Fibroblast of upper back skin (primary cell): ENCODE results near the gene CHAT.
A peak's percentile ranks its signal among the peaks of the same experiment; 100 is the strongest.

Experiments used
- DNase-seq: peaks from one replicate; pipeline ENCODE4 v3.0.0-alpha.2; 2013

The CHAT gene

DNA sequence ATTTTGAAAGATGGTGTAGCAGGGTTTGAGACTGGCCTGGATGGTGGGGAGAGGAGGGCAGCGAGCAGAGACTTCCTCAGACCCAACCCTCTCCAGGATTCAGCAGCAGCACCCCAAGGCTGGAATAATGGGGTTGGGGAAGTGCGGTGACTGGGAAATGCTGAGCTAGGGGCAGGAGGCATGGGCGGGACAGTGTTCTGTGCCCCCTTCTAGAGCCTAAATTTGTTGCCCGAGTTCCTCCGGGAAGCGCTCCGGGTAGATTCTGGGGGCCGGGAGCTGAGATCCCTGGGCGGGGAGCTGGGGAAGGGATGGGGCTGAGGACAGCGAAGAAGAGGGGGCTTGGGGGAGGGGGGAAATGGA lies at the start of gene CHAT:
TSS of gene CHAT (plus strand) at position 156 of the 360 bp plus-strand sequence. CDS start at position 309, 153 bp downstream.
- DNase-seq = no peak

DNA sequence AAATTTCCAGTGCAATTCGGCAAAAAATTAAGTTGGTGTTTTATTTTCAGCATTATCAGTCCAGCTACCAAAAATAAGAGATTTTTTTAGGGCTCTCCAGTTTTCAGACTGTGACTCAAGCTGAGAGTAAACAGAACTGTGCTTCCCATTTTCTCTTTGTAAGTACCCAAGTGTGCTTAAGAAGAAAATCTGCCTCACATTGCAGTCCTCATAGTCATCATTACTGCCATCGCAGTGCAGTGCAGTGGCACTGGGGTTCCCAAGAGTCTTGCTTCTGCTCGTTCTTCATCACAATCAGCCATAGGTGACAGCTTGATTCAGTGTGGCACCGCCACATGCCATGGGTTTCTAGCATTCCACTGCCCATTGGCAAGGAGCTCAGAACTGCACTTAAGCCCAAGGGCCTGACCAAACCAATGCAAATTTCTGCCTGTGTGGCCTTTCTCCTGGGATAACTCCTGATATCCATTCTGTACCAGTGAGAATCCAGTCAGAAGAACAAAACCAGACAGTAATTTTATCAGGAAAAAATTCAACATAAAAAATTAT lies 49.3 kb upstream of the CHAT start:
- no peak for DNase-seq

GRCh38 chr10:49567810-49568209 lies 46.0 kb upstream of the CHAT start:
- no peak for DNase-seq

DNA sequence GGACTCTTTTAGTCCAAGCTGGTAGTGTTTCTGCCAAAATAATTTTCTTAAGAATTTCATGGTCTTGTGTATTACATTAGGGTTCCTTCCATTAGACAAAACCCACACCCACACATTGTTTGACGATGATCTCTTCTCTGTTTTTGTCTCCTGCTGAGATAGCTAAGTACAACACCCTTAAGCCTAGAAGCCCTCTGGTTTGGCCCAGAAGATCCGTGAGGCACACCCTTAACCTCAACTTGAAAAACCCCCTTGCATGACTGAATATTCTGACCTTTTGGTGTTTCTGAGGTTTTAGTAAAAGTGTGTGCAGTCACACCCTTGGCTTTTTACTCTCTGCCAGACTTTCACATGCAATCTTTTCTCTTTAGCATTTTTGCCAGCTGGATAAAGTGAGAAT lies 45.6 kb upstream of the CHAT start:
- DNase-seq = peak; percentile 79

GRCh38 chr10:49569031-49569631 lies 44.7 kb upstream of the CHAT start:
- DNase-seq = peak; percentile 56

DNA sequence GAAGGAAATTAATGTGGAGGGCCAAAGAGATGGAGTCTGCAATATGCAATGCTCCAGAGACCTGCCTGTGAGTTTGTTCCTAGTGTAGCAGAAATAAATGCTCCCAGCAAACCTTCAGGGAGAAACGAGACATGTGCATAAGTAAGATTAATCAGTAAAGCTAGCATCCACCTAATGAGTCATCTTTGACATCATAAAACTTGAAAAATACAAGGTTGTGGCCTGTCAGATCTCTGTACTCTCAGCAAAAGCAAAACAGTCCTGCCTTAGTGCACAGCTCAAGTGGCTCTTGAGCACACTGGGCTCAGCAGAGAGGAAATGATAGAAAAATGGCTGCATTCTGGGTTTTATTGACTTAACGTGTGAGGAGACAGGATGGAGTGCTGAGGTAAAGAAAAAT lies 42.4 kb upstream of the CHAT start:
- DNase-seq = no peak

- no peak for DNase-seq
Measured at GRCh38 chr10:49572594-49573114, 41.2 kb upstream of the CHAT start.

GRCh38 chr10:49575489-49576072 lies 38.3 kb upstream of the CHAT start:
- no peak for DNase-seq

DNA sequence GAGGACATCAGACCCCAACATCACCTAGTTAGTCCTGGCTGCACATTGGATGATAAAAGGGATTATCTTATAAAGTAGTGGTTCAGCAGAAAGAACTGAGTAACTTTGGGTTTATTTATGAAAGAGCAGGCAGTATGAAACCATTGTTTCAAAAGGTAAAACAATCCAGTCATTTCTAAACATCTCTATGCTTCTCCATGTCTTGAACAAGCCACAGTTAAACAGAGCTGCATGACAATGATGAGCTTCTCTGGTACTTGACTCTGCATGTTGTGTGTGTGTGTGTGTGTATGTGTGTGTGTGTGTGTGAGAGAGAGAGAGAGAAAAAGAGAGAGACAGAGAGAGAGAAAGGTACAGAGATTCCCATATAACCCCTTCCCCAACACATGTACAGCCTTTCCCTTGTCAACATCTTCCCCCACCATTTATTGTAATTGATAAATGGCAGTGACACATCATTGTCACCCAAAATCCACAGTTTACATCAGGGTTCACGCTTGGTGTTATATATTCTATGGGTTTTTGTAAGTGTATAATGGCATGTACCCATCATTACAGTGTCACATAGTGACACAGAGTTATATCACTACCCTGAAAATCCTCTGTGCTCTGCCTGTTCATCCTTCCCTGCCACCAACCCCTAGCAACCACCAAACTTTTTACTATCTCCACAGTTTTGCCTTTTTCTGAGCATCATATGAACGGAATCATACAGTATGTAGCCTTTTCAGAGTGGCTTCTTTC lies 36.5 kb upstream of the CHAT start:
- no peak for DNase-seq

GRCh38 chr10:49578392-49578791 lies 35.4 kb upstream of the CHAT start:
- no peak for DNase-seq

DNA sequence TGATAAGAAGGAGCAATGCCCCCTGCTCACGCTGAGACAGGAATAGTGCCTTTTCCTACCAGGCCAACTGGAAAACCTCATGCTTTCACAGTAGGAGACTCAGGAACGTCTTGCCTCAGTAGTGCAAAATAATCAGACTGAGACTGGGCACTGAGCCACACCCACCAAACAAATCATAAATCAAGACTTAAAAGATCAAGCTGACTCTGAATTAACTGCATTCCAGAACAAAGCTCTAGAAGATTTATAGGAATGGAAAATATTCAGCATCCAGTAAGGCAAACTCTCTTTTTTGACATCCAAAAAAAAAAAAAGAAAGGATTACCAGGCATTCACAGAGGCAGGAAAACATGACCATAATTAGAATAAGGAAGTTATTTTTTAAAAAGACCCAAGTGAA lies 34.2 kb upstream of the CHAT start:
- peak; percentile 69 for DNase-seq

DNA sequence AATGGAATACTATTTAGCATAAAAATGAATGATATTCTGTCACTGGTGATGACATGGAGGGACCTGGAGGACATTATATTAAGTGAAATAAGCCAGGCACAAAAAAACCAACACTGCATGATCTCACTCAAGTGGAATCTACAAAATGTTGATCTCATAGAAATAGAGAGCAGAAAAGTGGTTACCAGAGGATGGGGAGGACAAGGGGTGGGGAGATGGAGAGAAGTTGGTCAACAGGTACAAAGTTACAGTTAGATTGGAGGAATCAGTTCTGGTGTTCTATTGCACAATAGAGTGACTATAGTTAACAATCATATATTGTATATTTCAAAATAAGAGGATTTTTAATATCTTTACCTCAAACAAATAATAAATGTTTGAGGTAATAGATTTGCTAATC lies 28.4 kb upstream of the CHAT start:
- DNase-seq = peak; percentile 13

DNA sequence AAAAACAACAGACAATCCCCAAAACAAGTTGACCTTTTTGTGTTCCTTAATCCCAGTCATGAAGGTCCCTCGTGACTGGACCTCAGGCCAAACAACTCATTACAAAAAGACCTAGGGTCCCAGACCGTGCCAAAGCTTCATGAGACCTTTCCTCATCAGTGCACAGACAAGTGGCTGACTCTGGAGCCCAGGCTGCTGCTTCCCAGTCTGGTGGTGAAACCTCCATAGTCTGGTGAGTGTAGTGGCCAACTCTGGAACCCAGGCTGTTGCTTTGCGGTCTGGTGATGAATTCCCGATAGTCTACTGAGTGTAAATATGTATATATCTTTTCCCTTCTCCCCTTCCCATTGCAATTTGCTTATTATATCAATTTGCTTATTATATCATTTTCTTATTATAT lies 25.9 kb upstream of the CHAT start:
- no peak for DNase-seq

GRCh38 chr10:49592726-49593563 lies 20.9 kb upstream of the CHAT start:
- peak; percentile 51 for DNase-seq

DNA sequence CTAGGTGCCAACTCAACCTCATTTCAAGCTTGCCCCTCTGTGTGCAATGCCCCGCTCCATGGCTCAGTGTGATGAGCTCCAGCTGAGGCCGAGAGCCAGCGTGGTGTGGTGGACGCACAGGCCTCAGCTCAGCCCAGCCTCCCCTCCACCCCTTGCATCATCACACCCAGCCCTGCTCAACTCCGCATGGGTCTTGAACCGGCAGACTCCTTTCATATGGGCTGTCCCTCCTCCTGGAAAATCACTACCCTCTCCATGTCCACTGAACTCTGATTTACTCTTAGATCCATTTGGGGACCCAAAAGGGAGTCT lies 20.3 kb upstream of the CHAT start:
- DNase-seq = no peak

DNA sequence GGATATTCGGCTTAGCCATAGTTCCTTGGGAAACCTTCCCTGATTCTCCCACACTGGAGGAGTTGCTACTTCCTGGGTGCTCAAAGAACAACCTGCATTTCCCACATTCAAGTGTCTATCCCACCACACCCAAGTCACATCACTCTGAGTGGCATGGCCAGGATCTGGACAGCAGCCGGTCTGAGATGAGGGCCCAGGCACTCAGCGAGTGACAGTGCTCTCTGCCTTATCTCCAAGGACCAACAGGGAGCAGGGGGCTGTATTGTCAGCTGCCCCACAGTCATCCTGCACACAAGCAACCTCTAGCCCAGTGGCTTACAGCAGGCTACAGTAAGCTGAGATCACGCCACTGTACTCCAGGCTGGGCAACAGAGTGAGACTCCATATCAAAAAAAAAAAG lies 19.8 kb upstream of the CHAT start:
- DNase-seq = no peak

- peak; percentile 54 for DNase-seq
Measured at GRCh38 chr10:49594594-49594993, 19.2 kb upstream of the CHAT start.

- no peak for DNase-seq
Measured at GRCh38 chr10:49595003-49595712, 18.7 kb upstream of the CHAT start.

DNA sequence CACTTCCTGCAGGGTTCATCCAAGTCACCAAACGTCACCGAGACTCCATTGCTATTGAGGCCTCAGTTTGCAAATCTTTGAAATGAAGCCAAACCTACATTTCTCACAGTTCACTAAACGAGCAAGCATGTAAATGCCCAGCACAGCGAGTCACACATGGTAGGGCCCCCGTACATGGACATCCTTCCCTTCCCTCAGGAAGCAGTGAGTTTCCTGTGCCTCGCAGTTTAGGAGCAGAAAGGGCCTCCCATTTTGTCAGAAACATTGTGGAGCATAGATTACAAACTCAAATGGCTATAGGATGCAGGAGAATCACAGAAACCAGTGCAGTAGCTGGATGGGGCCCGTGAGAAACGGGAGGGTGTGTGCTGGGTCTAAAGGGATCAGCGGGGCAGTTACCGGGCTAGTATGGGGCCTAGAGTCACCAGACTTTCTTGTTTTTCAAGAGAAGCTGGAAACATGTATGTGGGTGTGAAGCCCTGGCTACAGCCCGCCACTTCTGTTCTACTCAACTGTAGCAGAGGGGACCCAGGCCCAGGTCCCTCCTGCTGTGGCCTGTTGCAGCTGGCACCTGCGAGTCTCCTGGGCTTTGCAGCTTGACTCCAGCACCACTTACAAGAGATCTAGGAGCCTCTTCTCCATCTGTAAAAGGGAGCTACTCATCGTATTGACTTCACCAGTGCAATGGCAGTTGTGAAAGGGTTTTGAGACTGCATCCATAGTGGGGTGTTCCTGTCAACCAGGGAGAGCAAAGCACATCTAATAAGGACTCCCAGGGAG lies 17.9 kb upstream of the CHAT start:
- no peak for DNase-seq

DNA sequence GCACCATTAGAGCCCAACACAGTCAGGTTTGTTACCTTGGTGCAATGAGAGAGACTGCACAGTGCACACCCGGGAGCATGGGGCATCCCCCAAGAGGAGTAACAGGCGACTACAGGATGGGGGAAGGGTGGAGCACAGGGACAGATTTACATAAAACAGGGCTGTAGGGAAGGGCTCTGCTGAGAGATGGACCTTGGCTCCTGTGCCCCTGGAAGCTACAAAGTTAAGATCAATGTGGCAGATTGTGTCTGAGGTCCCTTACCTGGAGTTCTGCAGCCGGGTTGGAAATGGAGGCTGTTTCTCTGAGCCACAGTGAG lies 17.4 kb upstream of the CHAT start:
- DNase-seq = no peak

GRCh38 chr10:49596836-49597235 lies 17.0 kb upstream of the CHAT start:
- DNase-seq = no peak
